ENCODE data around the gene SNX13.
A peak's percentile ranks its signal among the peaks of the same experiment; 100 is the strongest.

The SNX13 gene

GRCh38 chr7:17940302-17940883 is at the start of gene SNX13:
SNX13 (minus strand) TSS chr7:17940494; CDS start chr7:17940295, 199 bp downstream.
- peak; percentile 93 for DNase-seq

- DNase-seq = no peak
These were observed 49.3 kb upstream of the SNX13 start for GRCh38 chr7:17989546-17989945.

GRCh38 chr7:17988858-17989257 is 48.6 kb upstream of the SNX13 start:
- no peak for DNase-seq

- DNase-seq = no peak
These were observed 47.8 kb upstream of the SNX13 start for GRCh38 chr7:17988141-17988540.

- no peak for DNase-seq
These were observed 46.6 kb upstream of the SNX13 start for GRCh38 chr7:17986851-17987250.

GRCh38 chr7:17985473-17986239 is 45.4 kb upstream of the SNX13 start:
- DNase-seq = no peak

- DNase-seq = no peak
These were observed 44.0 kb upstream of the SNX13 start for GRCh38 chr7:17984288-17984687.

- DNase-seq = no peak
These were observed 43.1 kb upstream of the SNX13 start for GRCh38 chr7:17983221-17984062.

- DNase-seq = no peak
These were observed 36.7 kb upstream of the SNX13 start for GRCh38 chr7:17976952-17977351.

GRCh38 chr7:17971411-17971810 is 31.1 kb upstream of the SNX13 start:
- peak; percentile 31 for DNase-seq

GRCh38 chr7:17968791-17969715 is 28.8 kb upstream of the SNX13 start:
- DNase-seq = no peak

GRCh38 chr7:17966706-17967105 is 26.4 kb upstream of the SNX13 start:
- DNase-seq = no peak

GRCh38 chr7:17965603-17966002 is 25.3 kb upstream of the SNX13 start:
- DNase-seq = no peak

GRCh38 chr7:17963281-17963680 is 23.0 kb upstream of the SNX13 start:
- DNase-seq = no peak

GRCh38 chr7:17962652-17963051 is 22.4 kb upstream of the SNX13 start:
- no peak for DNase-seq

- no peak for DNase-seq
These were observed 17.6 kb upstream of the SNX13 start for GRCh38 chr7:17957871-17958270.

- no peak for DNase-seq
These were observed 12.1 kb upstream of the SNX13 start for GRCh38 chr7:17952387-17952786.

GRCh38 chr7:17951742-17952254 is 11.5 kb upstream of the SNX13 start:
- no peak for DNase-seq

GRCh38 chr7:17948526-17949238 is 8.4 kb upstream of the SNX13 start:
- DNase-seq = no peak

GRCh38 chr7:17947620-17948019 is 7.3 kb upstream of the SNX13 start:
- no peak for DNase-seq

- no peak for DNase-seq
These were observed 6.3 kb upstream of the SNX13 start for GRCh38 chr7:17946591-17946990.

- DNase-seq = no peak
These were observed 4.4 kb upstream of the SNX13 start for GRCh38 chr7:17944720-17945119.

All from COR-L47 (cell line).